ENCODE measurements around the gene RTN1. TPM values are rescaled to one million over a fixed set of nuclear protein-coding genes. Genes with fewer than 3 reads are reported as not detected.

The RTN1 gene
- total RNA-seq, 2 experiments from 2014 or later = 0.14 TPM; not detected in 1

DNA sequence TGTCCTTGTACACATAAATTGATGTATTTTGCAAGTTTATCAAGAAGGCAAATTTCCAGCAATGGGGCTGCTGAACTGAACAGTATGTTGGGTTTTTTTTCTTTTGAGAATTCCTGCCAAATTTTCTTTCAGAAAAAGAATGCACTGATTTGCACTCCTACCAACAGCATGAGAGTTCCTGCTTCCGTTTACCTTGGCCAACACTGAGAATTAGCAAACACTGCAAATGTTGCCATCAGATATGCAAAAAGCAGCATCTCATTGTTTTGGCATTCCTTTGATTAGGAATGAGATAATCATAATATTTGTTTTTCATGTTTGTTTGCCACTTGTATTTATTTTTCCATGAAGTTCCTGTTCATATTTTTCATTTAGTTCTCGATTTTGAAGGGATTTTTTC is 82.4 kb downstream of the RTN1 start:
- TF ChIP-seq, protein P1, sequence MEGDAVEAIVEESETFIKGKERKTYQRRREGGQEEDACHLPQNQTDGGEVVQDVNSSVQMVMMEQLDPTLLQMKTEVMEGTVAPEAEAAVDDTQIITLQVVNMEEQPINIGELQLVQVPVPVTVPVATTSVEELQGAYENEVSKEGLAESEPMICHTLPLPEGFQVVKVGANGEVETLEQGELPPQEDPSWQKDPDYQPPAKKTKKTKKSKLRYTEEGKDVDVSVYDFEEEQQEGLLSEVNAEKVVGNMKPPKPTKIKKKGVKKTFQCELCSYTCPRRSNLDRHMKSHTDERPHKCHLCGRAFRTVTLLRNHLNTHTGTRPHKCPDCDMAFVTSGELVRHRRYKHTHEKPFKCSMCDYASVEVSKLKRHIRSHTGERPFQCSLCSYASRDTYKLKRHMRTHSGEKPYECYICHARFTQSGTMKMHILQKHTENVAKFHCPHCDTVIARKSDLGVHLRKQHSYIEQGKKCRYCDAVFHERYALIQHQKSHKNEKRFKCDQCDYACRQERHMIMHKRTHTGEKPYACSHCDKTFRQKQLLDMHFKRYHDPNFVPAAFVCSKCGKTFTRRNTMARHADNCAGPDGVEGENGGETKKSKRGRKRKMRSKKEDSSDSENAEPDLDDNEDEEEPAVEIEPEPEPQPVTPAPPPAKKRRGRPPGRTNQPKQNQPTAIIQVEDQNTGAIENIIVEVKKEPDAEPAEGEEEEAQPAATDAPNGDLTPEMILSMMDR (IDR thresholded peaks at IDR 0.05) = no peak
- ATAC-seq (ENCODE audit: poor library complexity) (no peak), DNase-seq (no peak)
- Mint-ChIP-seq H3K4me1 (ENCODE audit: low read depth) (no peaks in the 10 kb centered on the region), H3K4me3 (no peak overlapping the region), H3K27me3 (peaks cover 7% of the 10 kb centered on the region), H3K36me3 (ENCODE audit: low read depth) (no peaks in the 10 kb centered on the region), H3K27ac (no peak overlapping the region), H3K9me3 (no peaks in the 10 kb centered on the region)
- H3K9me3 ChIP-seq (ENCODE audit: control insufficient read depth in 1 of 2, insufficient read depth in 1 of 2, low read length in 2 of 2) = no peaks in the 10 kb centered on the region
- ChIA-PET CTCF (no interaction called here), POLR2A (no interaction called here)
- no peaks in the 10 kb centered on the region for H3K27me3 ChIP-seq (ENCODE audit: control insufficient read depth in 1 of 2, insufficient read depth in 2 of 2, low read length in 2 of 2)
- intact Hi-C loops (cut with DNase I, micrococcal nuclease) = no loop called here
- no peaks in the 10 kb centered on the region for H3K4me1 ChIP-seq (ENCODE audit: insufficient read depth, low read length)
- H3K36me3 ChIP-seq (ENCODE audit: insufficient read depth, low read length) = no peaks in the 10 kb centered on the region
- H3K4me3 ChIP-seq (ENCODE audit: low read length) = no peak overlapping the region
- no peak overlapping the region for H3K27ac ChIP-seq (ENCODE audit: low read depth in 1 of 2, low read length in 2 of 2)

DNA sequence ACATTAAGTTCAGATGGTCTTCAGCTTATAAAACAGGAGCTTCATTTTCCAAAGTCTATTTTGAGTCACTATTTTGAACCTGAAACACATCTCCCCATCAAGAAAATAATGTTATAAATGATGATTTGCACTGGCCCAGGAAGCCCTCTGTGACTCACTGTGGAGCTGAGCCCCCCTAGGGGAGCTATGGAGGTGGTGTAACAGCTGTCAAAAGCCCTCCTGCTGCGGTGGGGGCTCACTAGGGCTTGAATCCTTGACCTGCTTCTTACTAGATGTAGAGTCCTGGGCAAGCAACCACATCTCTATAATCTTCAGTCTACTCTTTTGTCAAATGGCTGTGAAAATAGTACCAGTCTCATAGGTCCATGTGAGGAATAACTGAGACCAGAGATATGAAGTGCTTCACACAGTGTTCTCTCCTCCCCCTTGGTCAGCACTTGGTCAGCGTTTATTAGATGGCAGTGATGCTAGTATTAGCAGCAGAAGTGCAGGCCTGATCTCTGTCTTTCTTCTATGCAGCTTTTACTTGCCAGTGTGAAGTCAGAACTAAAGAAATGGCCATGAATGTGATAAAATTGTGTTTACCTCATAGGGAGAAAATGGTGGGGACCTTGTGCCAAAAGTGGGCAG is 83.4 kb downstream of the RTN1 start:
- Mint-ChIP-seq H3K27me3 (peaks cover 7% of the 10 kb centered on the region), H3K4me3 (no peak overlapping the region), H3K36me3 (ENCODE audit: low read depth) (no peaks in the 10 kb centered on the region), H3K9me3 (no peaks in the 10 kb centered on the region), H3K27ac (no peak overlapping the region), H3K4me1 (ENCODE audit: low read depth) (no peaks in the 10 kb centered on the region)
- H3K27me3 ChIP-seq (ENCODE audit: control insufficient read depth in 1 of 2, insufficient read depth in 2 of 2, low read length in 2 of 2) = no peaks in the 10 kb centered on the region
- DNase-seq = no peak
- ATAC-seq (ENCODE audit: poor library complexity) = no peak
- no peaks in the 10 kb centered on the region for H3K9me3 ChIP-seq (ENCODE audit: control insufficient read depth in 1 of 2, insufficient read depth in 1 of 2, low read length in 2 of 2)
- POLR2A ChIA-PET = no interaction called here
- H3K4me1 ChIP-seq (ENCODE audit: insufficient read depth, low read length) = no peaks in the 10 kb centered on the region
- TF ChIP-seq, protein P1 (IDR thresholded peaks at IDR 0.05) = no peak
- H3K4me3 ChIP-seq (ENCODE audit: low read length) = no peak overlapping the region
- CTCF ChIA-PET = no interaction called here
- H3K36me3 ChIP-seq (ENCODE audit: insufficient read depth, low read length) = no peaks in the 10 kb centered on the region
- H3K27ac ChIP-seq (ENCODE audit: low read depth in 1 of 2, low read length in 2 of 2) = no peak overlapping the region
- intact Hi-C loops (cut with DNase I, micrococcal nuclease) = no loop called here

DNA sequence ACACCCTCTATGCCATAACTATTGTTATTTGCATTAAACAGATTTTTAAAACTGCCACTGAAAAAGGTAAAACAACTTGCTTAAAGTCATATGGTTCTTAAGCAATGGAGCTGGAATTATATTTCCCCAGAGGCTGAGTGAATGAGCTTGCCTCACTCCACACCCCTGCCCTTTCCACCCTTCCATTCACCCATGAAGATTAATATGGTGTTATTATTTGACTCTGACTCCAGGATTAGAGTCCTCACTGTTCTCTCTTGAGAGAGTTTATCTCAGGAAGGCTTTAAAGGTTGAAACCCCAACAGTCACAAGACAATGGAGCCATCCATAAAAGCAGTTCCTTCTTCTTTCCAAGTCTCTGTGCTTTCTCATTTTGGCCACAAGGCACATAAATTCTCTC is 84.9 kb downstream of the RTN1 start:
- no peaks in the 10 kb centered on the region for H3K27me3 Mint-ChIP-seq
- no peak for DNase-seq
- POLR2A ChIA-PET = no interaction called here
- no peaks in the 10 kb centered on the region for H3K9me3 ChIP-seq (ENCODE audit: control insufficient read depth in 1 of 2, insufficient read depth in 1 of 2, low read length in 2 of 2)
- CTCF ChIA-PET = no interaction called here
- intact Hi-C loops (cut with DNase I, micrococcal nuclease) = no loop called here
- H3K27me3 ChIP-seq (ENCODE audit: control insufficient read depth in 1 of 2, insufficient read depth in 2 of 2, low read length in 2 of 2) = no peaks in the 10 kb centered on the region
- TF ChIP-seq, protein P1 (IDR thresholded peaks at IDR 0.05) = no peak
- ATAC-seq (ENCODE audit: poor library complexity) = no peak
- no peak overlapping the region for H3K27ac Mint-ChIP-seq
- no peaks in the 10 kb centered on the region for H3K36me3 Mint-ChIP-seq (ENCODE audit: low read depth)
- H3K27ac ChIP-seq (ENCODE audit: low read depth in 1 of 2, low read length in 2 of 2) = no peak overlapping the region
- H3K36me3 ChIP-seq (ENCODE audit: insufficient read depth, low read length) = no peaks in the 10 kb centered on the region
- H3K4me1 Mint-ChIP-seq (ENCODE audit: low read depth) = no peaks in the 10 kb centered on the region
- H3K4me1 ChIP-seq (ENCODE audit: insufficient read depth, low read length) = no peaks in the 10 kb centered on the region
- H3K9me3 Mint-ChIP-seq = no peaks in the 10 kb centered on the region
- no peak overlapping the region for H3K4me3 ChIP-seq (ENCODE audit: low read length)
- H3K4me3 Mint-ChIP-seq = no peak overlapping the region
